ENCODE data around the gene THRA. TPM values are rescaled to one million over a fixed set of nuclear protein-coding genes. Genes with fewer than 3 reads are reported as not detected.
A peak's percentile ranks its signal among the peaks of the same experiment; 100 is the strongest.

THRA gene
- total and polyA plus RNA-seq, 12 donors: 29.8 to 102 (median 67.1) TPM

DNA sequence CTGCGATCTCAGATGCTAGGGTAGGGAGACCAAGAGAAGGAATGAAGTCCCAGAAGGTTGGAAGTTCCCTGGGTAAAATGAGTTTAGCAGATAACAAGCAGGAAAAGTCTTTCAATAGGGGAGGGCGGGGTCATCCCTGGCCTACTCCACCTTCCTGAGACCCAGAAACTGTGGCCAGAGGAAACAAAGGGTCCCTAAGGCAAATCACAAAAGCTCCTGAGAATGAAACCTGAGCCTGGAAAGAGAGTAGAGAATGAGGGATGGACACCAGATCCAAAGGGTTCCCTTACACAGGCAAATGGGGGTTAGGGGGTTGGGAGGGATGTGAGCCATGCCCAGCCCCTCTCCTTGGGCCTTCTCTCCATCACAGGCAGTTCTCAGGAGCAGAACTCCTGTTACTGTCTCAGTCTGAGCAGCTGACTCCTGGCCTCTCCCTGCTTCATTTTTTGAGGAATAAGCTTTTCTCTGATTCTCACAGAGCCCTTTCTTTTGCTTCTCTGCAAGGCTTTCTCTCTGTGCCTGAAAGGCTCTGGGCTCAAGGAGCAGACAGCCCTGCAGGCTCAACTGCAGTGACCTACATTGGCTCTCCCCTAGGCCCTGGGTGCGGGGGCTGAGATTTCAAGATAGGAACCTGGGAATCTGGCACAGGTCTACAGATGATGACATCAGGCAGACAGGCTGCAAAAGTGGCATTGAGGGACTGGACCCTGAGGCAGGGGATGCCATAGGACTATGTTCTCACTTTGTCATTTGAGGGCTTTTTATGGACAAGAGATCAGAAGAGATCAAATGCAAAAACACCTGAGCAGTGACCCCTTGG is 47.5 kb downstream of the THRA start:
- TF ChIP-seq, protein P1, sequence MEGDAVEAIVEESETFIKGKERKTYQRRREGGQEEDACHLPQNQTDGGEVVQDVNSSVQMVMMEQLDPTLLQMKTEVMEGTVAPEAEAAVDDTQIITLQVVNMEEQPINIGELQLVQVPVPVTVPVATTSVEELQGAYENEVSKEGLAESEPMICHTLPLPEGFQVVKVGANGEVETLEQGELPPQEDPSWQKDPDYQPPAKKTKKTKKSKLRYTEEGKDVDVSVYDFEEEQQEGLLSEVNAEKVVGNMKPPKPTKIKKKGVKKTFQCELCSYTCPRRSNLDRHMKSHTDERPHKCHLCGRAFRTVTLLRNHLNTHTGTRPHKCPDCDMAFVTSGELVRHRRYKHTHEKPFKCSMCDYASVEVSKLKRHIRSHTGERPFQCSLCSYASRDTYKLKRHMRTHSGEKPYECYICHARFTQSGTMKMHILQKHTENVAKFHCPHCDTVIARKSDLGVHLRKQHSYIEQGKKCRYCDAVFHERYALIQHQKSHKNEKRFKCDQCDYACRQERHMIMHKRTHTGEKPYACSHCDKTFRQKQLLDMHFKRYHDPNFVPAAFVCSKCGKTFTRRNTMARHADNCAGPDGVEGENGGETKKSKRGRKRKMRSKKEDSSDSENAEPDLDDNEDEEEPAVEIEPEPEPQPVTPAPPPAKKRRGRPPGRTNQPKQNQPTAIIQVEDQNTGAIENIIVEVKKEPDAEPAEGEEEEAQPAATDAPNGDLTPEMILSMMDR (IDR thresholded peaks at IDR 0.05): no peak
- H3K4me3 ChIP-seq: peak overlapping the region in 5 of 10 donors; percentile 29 to 56 (median 46)
- peaks cover 57 to 93% (median 89%) of the 10 kb centered on the region in 9 donors for H3K4me1 ChIP-seq
- no peaks in the 10 kb centered on the region for H3K27me3 ChIP-seq
- intact Hi-C loops (cut with DNase I): loop anchor here in 8 of 10 donors (2.0 to 10.0 kb wide), 8 partner anchors 45 to 235 kb away; partner anchors contain the start of gene THRA (in 8 of the 8)
- H3K27ac ChIP-seq: peak overlapping the region; percentile 71 to 99 (median 93)
- DNase-seq: peak in 1 of 2 donors; percentile 69
- peak in 2 of 8 donors; percentile 4 for ATAC-seq
- WGBS, 2 donors: 33 to 55% methylated on average over 3 of the region's 3 CpGs
- H3K36me3 ChIP-seq: no peaks in the 10 kb centered on the region
- H3K9me3 ChIP-seq: no peaks in the 10 kb centered on the region

GRCh38 chr17:40111221-40112128 is 48.7 kb downstream of the THRA start:
- no peaks in the 10 kb centered on the region for H3K9me3 ChIP-seq
- peak overlapping the region; percentile 71 to 99 (median 93) for H3K27ac ChIP-seq
- peak overlapping the region in 6 of 10 donors; percentile 16 to 56 (median 42) for H3K4me3 ChIP-seq
- ATAC-seq (peak; percentile 65 to 84 (median 75)), DNase-seq (peak; percentile 88 to 97)
- no peaks in the 10 kb centered on the region for H3K27me3 ChIP-seq
- H3K4me1 ChIP-seq: peaks cover 52 to 80% (median 76%) of the 10 kb centered on the region in 9 donors
- intact Hi-C loops (cut with DNase I): loop anchor here (1.0 to 10.0 kb wide), 14 partner anchors 12 to 233 kb away; partner anchors contain the start of genes THRA (in 9 of the 10) and CASC3 (in 1 of the 10)
- H3K36me3 ChIP-seq: no peaks in the 10 kb centered on the region
- WGBS, 2 donors: 0 to 1% methylated on average over 12 of the region's 12 CpGs
- TF ChIP-seq, protein P1 (IDR thresholded peaks at IDR 0.05): peak; percentile 73 to 97 (median 88)

GRCh38 chr17:40112191-40112711 is 49.5 kb downstream of the THRA start:
- Histone ChIP-seq H3K27me3 (no peaks in the 10 kb centered on the region), H3K36me3 (no peaks in the 10 kb centered on the region), H3K9me3 (no peaks in the 10 kb centered on the region), H3K4me3 (peak overlapping the region in 5 of 10 donors; percentile 46 to 58 (median 55)), H3K4me1 (peaks cover 49 to 72% (median 69%) of the 10 kb centered on the region in 9 donors), H3K27ac (peak overlapping the region; percentile 71 to 99 (median 93))
- TF ChIP-seq, protein P1 (IDR thresholded peaks at IDR 0.05): no peak
- WGBS, 2 donors: 11 to 27% methylated on average over 2 of the region's 2 CpGs
- intact Hi-C loops (cut with DNase I): loop anchor here (2.0 to 10.0 kb wide), 12 partner anchors 29 to 233 kb away; partner anchors contain the start of genes THRA (in 7 of the 10) and CASC3 (in 1 of the 10)
- ATAC-seq (no peak), DNase-seq (no peak)
